Measurements from ENCODE around the gene RER1.

DNA sequence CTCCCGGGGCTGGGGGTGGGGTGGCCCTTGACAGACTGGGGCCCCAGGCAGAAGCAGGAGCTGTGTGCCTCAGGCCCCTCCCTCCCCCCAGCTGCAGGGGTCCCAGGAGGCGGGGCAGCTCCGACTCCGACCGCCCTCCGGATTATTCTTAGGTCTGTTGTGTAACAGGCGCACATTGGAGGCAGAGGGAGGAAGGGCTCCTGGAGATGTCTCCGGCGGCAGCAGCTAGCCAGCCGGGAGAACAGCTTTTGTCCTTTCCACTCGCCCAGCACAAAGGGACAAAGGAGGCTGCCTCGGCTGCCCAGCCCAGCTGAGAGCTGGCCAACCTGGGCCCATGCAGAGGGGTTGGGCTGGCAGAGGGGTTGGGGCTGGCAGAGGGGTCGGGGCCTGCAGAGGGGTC lies 54.8 kb downstream of the RER1 start:
- TF ChIP-seq CTCF (IDR thresholded peaks at IDR 0.05) = no peak
- no peak for TF ChIP-seq NR3C1 (CRISPR knock-in tag; conservative IDR thresholded peaks at IDR 0.05; ENCODE audit: low read depth)
- no peak for TF ChIP-seq MAX (CRISPR knock-in tag; IDR thresholded peaks at IDR 0.05)
- TF ChIP-seq E2F4 (CRISPR knock-in tag; IDR thresholded peaks at IDR 0.05; ENCODE audit: borderline replicate concordance, low read depth) = no peak
- TF ChIP-seq, protein P1, sequence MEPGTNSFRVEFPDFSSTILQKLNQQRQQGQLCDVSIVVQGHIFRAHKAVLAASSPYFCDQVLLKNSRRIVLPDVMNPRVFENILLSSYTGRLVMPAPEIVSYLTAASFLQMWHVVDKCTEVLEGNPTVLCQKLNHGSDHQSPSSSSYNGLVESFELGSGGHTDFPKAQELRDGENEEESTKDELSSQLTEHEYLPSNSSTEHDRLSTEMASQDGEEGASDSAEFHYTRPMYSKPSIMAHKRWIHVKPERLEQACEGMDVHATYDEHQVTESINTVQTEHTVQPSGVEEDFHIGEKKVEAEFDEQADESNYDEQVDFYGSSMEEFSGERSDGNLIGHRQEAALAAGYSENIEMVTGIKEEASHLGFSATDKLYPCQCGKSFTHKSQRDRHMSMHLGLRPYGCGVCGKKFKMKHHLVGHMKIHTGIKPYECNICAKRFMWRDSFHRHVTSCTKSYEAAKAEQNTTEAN (CRISPR knock-in tag; IDR thresholded peaks at IDR 0.05) = no peak
- no peak for TF ChIP-seq SMAD3 (CRISPR knock-in tag; IDR thresholded peaks at IDR 0.05; ENCODE audit: borderline replicate concordance)

Measured in WTC11 (cell line).